Airway epithelial cell (primary cell): ENCODE data around the gene CIAO1. TPM values are rescaled to one million over a fixed set of nuclear protein-coding genes. Genes with fewer than 3 reads are reported as not detected.

Experiments used
- total RNA-seq: library from RNA; depleted of rRNA; stranded (reverse); fragments of >200 nt; gene quantifications from 2 replicates; pipeline ENCODE4 v1.2.3, GENCODE V29; 2015

The CIAO1 gene
- 73.9 and 119 TPM in 2 replicates for total RNA-seq

GRCh38 chr2:96265840-96266679, at the start of gene CIAO1, which contains the start of gene TMEM127:
Gene CIAO1, plus strand, starts transcription at chr2:96266225. Its CDS starts 126 bp downstream, at chr2:96266351.
Gene TMEM127, minus strand, starts transcription at chr2:96265997. Its CDS starts 616 bp downstream, at chr2:96265381.

GRCh38 chr2:96305091-96305978, 39.3 kb downstream of the CIAO1 start, which contains the start of gene SNRNP200:
Gene SNRNP200, minus strand, starts transcription at chr2:96305546. Its CDS starts 109 bp downstream, at chr2:96305437.

Other genes with a start within 250 kb of the CIAO1 start
- gene GPAT2, start 231.3 kb upstream of the CIAO1 start, total RNA-seq = 0.63 and 1.6 TPM in 2 replicates
- 0.09 TPM in 1 of 2 replicates, not detected in the other for gene ADRA2B, start 149.7 kb upstream of the CIAO1 start, total RNA-seq
- gene ASTL, start 127.7 kb upstream of the CIAO1 start, total RNA-seq = 0.21 TPM in 1 of 2 replicates, not detected in the other
- gene DUSP2, start 120.8 kb upstream of the CIAO1 start, total RNA-seq = 4.9 and 6.5 TPM in 2 replicates
- gene STARD7, start 57.4 kb upstream of the CIAO1 start, total RNA-seq = 79.9 and 100 TPM in 2 replicates
- 20.9 and 26.5 TPM in 2 replicates for gene TMEM127, start 228 bp upstream of the CIAO1 start, total RNA-seq
- gene SNRNP200, start 39.3 kb downstream of the CIAO1 start, total RNA-seq = 56.3 and 80.8 TPM in 2 replicates
- 0.28 and 0.99 TPM in 2 replicates for gene ITPRIPL1, start 59.1 kb downstream of the CIAO1 start, total RNA-seq
- 21.4 and 25.8 TPM in 2 replicates for gene NCAPH, start 69.5 kb downstream of the CIAO1 start, total RNA-seq
- gene NEURL3, start 239.1 kb downstream of the CIAO1 start, total RNA-seq = not detected in 2 replicates